ENCODE results near the gene CC2D2A.

CC2D2A gene

GRCh38 chr4:15552557-15553362 is 83.1 kb downstream of the CC2D2A start:
- no peaks in the 10 kb centered on the region for H3K36me3 ChIP-seq (ENCODE audit: control insufficient read depth, insufficient read depth, low read length)
- no peak overlapping the region for H3K27ac ChIP-seq
- no peaks in the 10 kb centered on the region for H3K79me2 ChIP-seq
- TF ChIP-seq CTCF (IDR thresholded peaks at IDR 0.05): no peak
- H3K4me3 ChIP-seq (ENCODE audit: low read depth, low read length): no peak overlapping the region
- H3K4me1 ChIP-seq: no peaks in the 10 kb centered on the region
- no peak overlapping the region for H3K9ac ChIP-seq
- no peak overlapping the region for H2AFZ ChIP-seq
- H3K4me2 ChIP-seq (ENCODE audit: low read length): no peak overlapping the region
- H3K27me3 ChIP-seq (ENCODE audit: control insufficient read depth, insufficient read depth, low read length): no peaks in the 10 kb centered on the region
- no peaks in the 10 kb centered on the region for H3K9me3 ChIP-seq (ENCODE audit: control insufficient read depth, low read length)

GRCh38 chr4:15556511-15557092 is 86.9 kb downstream of the CC2D2A start:
- no peak overlapping the region for H2AFZ ChIP-seq
- no peak overlapping the region for H3K4me2 ChIP-seq (ENCODE audit: low read length)
- no peaks in the 10 kb centered on the region for H3K36me3 ChIP-seq (ENCODE audit: control insufficient read depth, insufficient read depth, low read length)
- H3K9me3 ChIP-seq (ENCODE audit: control insufficient read depth, low read length): no peaks in the 10 kb centered on the region
- TF ChIP-seq CTCF (IDR thresholded peaks at IDR 0.05): no peak
- no peaks in the 10 kb centered on the region for H3K79me2 ChIP-seq
- H3K27me3 ChIP-seq (ENCODE audit: control insufficient read depth, insufficient read depth, low read length): no peaks in the 10 kb centered on the region
- H3K27ac ChIP-seq: no peak overlapping the region
- no peak overlapping the region for H3K9ac ChIP-seq
- no peak overlapping the region for H3K4me3 ChIP-seq (ENCODE audit: low read depth, low read length)
- no peaks in the 10 kb centered on the region for H3K4me1 ChIP-seq

GRCh38 chr4:15557786-15558550 is 88.3 kb downstream of the CC2D2A start:
- TF ChIP-seq CTCF (IDR thresholded peaks at IDR 0.05): no peak
- H3K79me2 ChIP-seq: no peaks in the 10 kb centered on the region

GRCh38 chr4:15558561-15558960 is 88.9 kb downstream of the CC2D2A start:
- no peak overlapping the region for H2AFZ ChIP-seq
- H3K27me3 ChIP-seq (ENCODE audit: control insufficient read depth, insufficient read depth, low read length): no peaks in the 10 kb centered on the region
- no peak overlapping the region for H3K4me3 ChIP-seq (ENCODE audit: low read depth, low read length)
- H3K4me2 ChIP-seq (ENCODE audit: low read length): no peak overlapping the region
- no peaks in the 10 kb centered on the region for H3K9me3 ChIP-seq (ENCODE audit: control insufficient read depth, low read length)
- H3K79me2 ChIP-seq: no peaks in the 10 kb centered on the region
- H3K9ac ChIP-seq: no peak overlapping the region
- no peak for TF ChIP-seq CTCF (IDR thresholded peaks at IDR 0.05)
- no peaks in the 10 kb centered on the region for H3K4me1 ChIP-seq
- H3K27ac ChIP-seq: no peak overlapping the region
- H3K36me3 ChIP-seq (ENCODE audit: control insufficient read depth, insufficient read depth, low read length): no peaks in the 10 kb centered on the region

More at GRCh38 chr4:15557786-15558550, 88.3 kb downstream of the CC2D2A start:
- Histone ChIP-seq H3K9me3 (ENCODE audit: control insufficient read depth, low read length) (no peaks in the 10 kb centered on the region), H3K27ac (no peak overlapping the region), H3K4me2 (ENCODE audit: low read length) (no peak overlapping the region), H3K4me3 (ENCODE audit: low read depth, low read length) (no peak overlapping the region), H3K9ac (no peak overlapping the region), H2AFZ (no peak overlapping the region), H3K4me1 (no peaks in the 10 kb centered on the region), H3K36me3 (ENCODE audit: control insufficient read depth, insufficient read depth, low read length) (no peaks in the 10 kb centered on the region), H3K27me3 (ENCODE audit: control insufficient read depth, insufficient read depth, low read length) (no peaks in the 10 kb centered on the region)

Measured in parathyroid adenoma (tissue), 2 donors.